IMR-90 (cell line): Measurements from ENCODE around the gene NUBP1. TPM values are rescaled to one million over a fixed set of nuclear protein-coding genes. Genes with fewer than 3 reads are reported as not detected.

Experiments
- ATAC-seq: fragments of 200-7000 bp; cut with Tn5 transposase; 2 replicates; pipeline ENCODE4 v1.9.1; 2020; ENCODE audit warnings: low read depth, mild to moderate bottlenecking, moderate library complexity
- BruUV-seq: library from RNA; stranded (reverse); fragments of 400-500 nt; replicated peaks from 2 replicates; lab custom pipeline; 2021; lab: Mats Ljungman, UMichigan
- CTCF ChIA-PET: fragments of 300-600 bp; formaldehyde crosslinking; extraction: SDS; loops from one replicate; lab custom pipeline; 2021; ENCODE audit warnings: antibody characterized with exemption; lab: Yijun Ruan, JAX
- POLR2A ChIA-PET: fragments of 300-600 bp; sonication (Branson Sonifier 250); formaldehyde crosslinking; loops from one replicate; lab custom pipeline; 2022; ENCODE audit warnings: antibody characterized with exemption; ENCODE audit not compliant: unreplicated experiment; lab: Charles Lee
- DNase-seq: peaks from one replicate; pipeline ENCODE4 v3.0.0; 2013
- H2AFZ ChIP-seq: replicated peaks from 2 replicates; pipeline ENCODE3; 2013; ENCODE audit warnings: low read length, mild to moderate bottlenecking; ENCODE audit not compliant: poor library complexity
- H2AK5ac ChIP-seq: 2 replicates; pipeline ENCODE4 v1.6.1; 2013; ENCODE audit warnings: low read depth, low read length, inconsistent platforms
- H2AK9ac ChIP-seq: replicated peaks from 2 replicates; pipeline ENCODE3; 2013; ENCODE audit warnings: mild to moderate bottlenecking, low read depth, low read length, moderate library complexity; ENCODE audit not compliant: poor library complexity
- H2BK120ac ChIP-seq: 2 replicates; pipeline ENCODE4 v1.6.1; 2013; ENCODE audit warnings: low read depth, low read length, inconsistent platforms
- H2BK15ac ChIP-seq: 3 replicates; pipeline ENCODE4 v1.6.1; 2013; ENCODE audit warnings: low read depth, low read length, inconsistent platforms
- H2BK20ac ChIP-seq: 2 replicates; pipeline ENCODE4 v1.6.1; 2013; ENCODE audit warnings: low read depth, mild to moderate bottlenecking, inconsistent platforms, low read length, moderate library complexity
- H2BK5ac ChIP-seq: 2 replicates; pipeline ENCODE4 v1.6.1; 2013; ENCODE audit warnings: mild to moderate bottlenecking, low read depth, low read length, inconsistent platforms; ENCODE audit not compliant: poor library complexity, severe bottlenecking
- H3K14ac ChIP-seq: replicated peaks from 2 replicates; pipeline ENCODE4 v1.6.1; 2013; ENCODE audit warnings: low read depth, low read length, inconsistent platforms
- H3K18ac ChIP-seq: 2 replicates; pipeline ENCODE4 v1.6.1; 2013; ENCODE audit warnings: low read depth, low read length, control low read depth
- H3K23ac ChIP-seq: 2 replicates; pipeline ENCODE4 v1.6.1; 2013; ENCODE audit warnings: low read depth, low read length, inconsistent platforms
- H3K27ac ChIP-seq: 2 replicates; pipeline ENCODE4 v1.5.1; 2013; ENCODE audit warnings: mild to moderate bottlenecking, control low read depth, low read length; ENCODE audit not compliant: insufficient read depth
- H3K27me3 ChIP-seq: 2 replicates; pipeline ENCODE4 v1.6.1; 2013; ENCODE audit warnings: low read length; ENCODE audit not compliant: control insufficient read depth, insufficient read depth
- H3K36me3 ChIP-seq: 2 replicates; pipeline ENCODE4 v1.6.1; 2013; ENCODE audit warnings: low read length, mixed read lengths; ENCODE audit not compliant: control insufficient read depth, insufficient read depth
- H3K4ac ChIP-seq: 2 replicates; pipeline ENCODE4 v1.6.1; 2013; ENCODE audit warnings: low read depth, low read length, inconsistent platforms
- H3K4me1 ChIP-seq: 2 replicates; pipeline ENCODE4 v1.6.1; 2013; ENCODE audit warnings: low read length, mixed read lengths; ENCODE audit not compliant: control insufficient read depth, insufficient read depth
- H3K4me2 ChIP-seq: 2 replicates; pipeline ENCODE4 v1.6.1; 2013; ENCODE audit warnings: low read depth, mild to moderate bottlenecking, control low read depth, low read length, moderate library complexity
- H3K4me3 ChIP-seq: 2 replicates; pipeline ENCODE4 v1.5.1; 2013; ENCODE audit warnings: low read depth, mild to moderate bottlenecking, control low read depth, low read length, moderate library complexity; ENCODE audit not compliant: insufficient read depth
- H3K56ac ChIP-seq: 2 replicates; pipeline ENCODE4 v1.6.1; 2013; ENCODE audit warnings: low read length, inconsistent platforms; ENCODE audit not compliant: insufficient read depth; ENCODE audit errors: extremely low read depth
- H3K79me1 ChIP-seq, 2 experiments: 2 replicates each; pipeline ENCODE4 v1.6.1; 2013; ENCODE audit warnings: low read length in 2 of 2, inconsistent platforms in 1 of 2, low read depth in 1 of 2
- H3K9ac ChIP-seq: 2 replicates; pipeline ENCODE4 v1.6.1; 2013; ENCODE audit warnings: low read depth, low read length, control low read depth
- H3K9me1 ChIP-seq: 2 replicates; pipeline ENCODE4 v1.6.1; 2013; ENCODE audit warnings: low read length, inconsistent platforms; ENCODE audit not compliant: insufficient read depth
- H3K9me3 ChIP-seq: 2 replicates; pipeline ENCODE4 v1.6.1; 2013; ENCODE audit warnings: low read length; ENCODE audit not compliant: control insufficient read depth, insufficient read depth
- H4K20me1 ChIP-seq: 2 replicates; pipeline ENCODE4 v1.6.1; 2013; ENCODE audit warnings: low read length, inconsistent platforms; ENCODE audit not compliant: insufficient read depth
- H4K5ac ChIP-seq: 2 replicates; pipeline ENCODE4 v1.6.1; 2013; ENCODE audit warnings: mild to moderate bottlenecking, low read depth, low read length, control low read depth
- H4K8ac ChIP-seq, 2 experiments: 2 replicates each; pipeline ENCODE4 v1.6.1; 2013; ENCODE audit warnings: low read depth in 2 of 2, low read length in 2 of 2, control low read depth in 1 of 2, inconsistent platforms in 1 of 2
- H4K91ac ChIP-seq: 2 replicates; pipeline ENCODE4 v1.6.1; 2013; ENCODE audit warnings: low read depth, low read length, inconsistent platforms; ENCODE audit not compliant: insufficient read depth
- FOS ChIP-seq: fragments of 150-350 bp; IDR thresholded peaks from 2 replicates; pipeline ENCODE4 v1.6.1; 2016; ENCODE audit warnings: low read depth, low read length
- MAFK ChIP-seq: IDR thresholded peaks from 2 replicates; pipeline ENCODE4 v1.6.1; 2012; ENCODE audit warnings: low read depth, low read length, improper control_type of control experiment
- MAZ ChIP-seq: IDR thresholded peaks from 2 replicates; pipeline ENCODE4 v1.6.1; 2012; ENCODE audit warnings: low read depth, mild to moderate bottlenecking, low read length, improper control_type of control experiment, moderate library complexity, borderline replicate concordance
- POLR2A ChIP-seq: IDR thresholded peaks from 2 replicates; pipeline ENCODE4 v1.6.1; 2012; ENCODE audit warnings: mild to moderate bottlenecking, low read depth, low read length
- SMC3 ChIP-seq: fragments of 150-350 bp; IDR thresholded peaks from 2 replicates; pipeline ENCODE4 v1.6.1; 2016; ENCODE audit warnings: low read depth, mild to moderate bottlenecking, antibody characterized with exemption, low read length, moderate library complexity
- WGBS, 2 experiments: methylation state at CpG; one replicate each; pipeline versions ENCODE4 v1.1.5 to v1.1.7; 2013; ENCODE audit warnings: missing lambda C conversion rate in 2 of 2; ENCODE audit not compliant: insufficient read length in 1 of 2; ENCODE audit errors: extremely low coverage in 2 of 2; 5-methylcytosine and 5-hydroxymethylcytosine counted together
- dilution Hi-C: fragments of 300-500 bp; cut with HindIII; formaldehyde crosslinking; loops from one replicate; pipeline ENCODE4 v1.14.3; 2018; ENCODE audit warnings: low sequenced_read_pairs; ENCODE audit not compliant: unreplicated experiment
- in situ Hi-C: fragments of 300-500 bp; cut with MboI; formaldehyde crosslinking; loops from 3 replicates; pipeline ENCODE4 v1.14.3; 2019; ENCODE audit warnings: low sequenced_read_pairs, inconsistent platforms, mixed read lengths
- intact Hi-C: fragments of 100-400 bp; cut with micrococcal nuclease; formaldehyde crosslinking; loops from 2 replicates; pipeline ENCODE4 v1.10.0; 2022
- polyA plus RNA-seq, 3 experiments: library from polyadenylated mRNA; depleted of rRNA; stranded (reverse); fragments of >200 nt; gene quantifications; 2 replicates each; pipeline ENCODE4 v1.2.3, GENCODE V29; 2012; ENCODE audit warnings: low replicate concordance in 1 of 3
- total RNA-seq: library from RNA; depleted of rRNA; stranded (reverse); fragments of >200 nt; gene quantifications from 2 replicates; pipeline ENCODE4 v1.2.3, GENCODE V29; 2012

Gene NUBP1
- total and polyA plus RNA-seq, 2 of the 4 experiments (the other 2 are of a cell fraction): 28.0 to 31.5 TPM

- H3K4me2 ChIP-seq: no peak overlapping the region
- no peak overlapping the region for H3K14ac ChIP-seq
- 63% methylated on average over 16 of the region's 16 CpGs; no CpG with 5 or more reads in 1 of the 2 experiments for WGBS, 2 experiments
- H4K5ac ChIP-seq: no peak overlapping the region
- no peaks in the 10 kb centered on the region for H3K36me3 ChIP-seq
- no peak overlapping the region for H2BK15ac ChIP-seq
- no peaks in the 10 kb centered on the region for H4K20me1 ChIP-seq
- no peak overlapping the region for H3K4ac ChIP-seq
- DNase-seq (no peak), ATAC-seq (no peak)
- no peak overlapping the region for H2AFZ ChIP-seq
- in situ Hi-C loops (no loop called here), dilution Hi-C loops (no loop called here), intact Hi-C loops (no loop called here)
- no peaks in the 10 kb centered on the region for H3K27me3 ChIP-seq
- H3K9me3 ChIP-seq: peaks cover 2% of the 10 kb centered on the region; the same call in 1 of the 2 replicates
- no peak overlapping the region for H4K91ac ChIP-seq
- H4K8ac ChIP-seq: no peak overlapping the region
- no peak overlapping the region for H3K56ac ChIP-seq
- no peak overlapping the region for H2BK5ac ChIP-seq
- H3K23ac ChIP-seq: no peak overlapping the region
- H3K4me1 ChIP-seq: no peaks in the 10 kb centered on the region
- no TSS peak for BruUV-seq
- CTCF ChIA-PET: interaction anchor here (0.9 kb wide), 1 partner anchor 9 kb away, joined by 6 read pairs; no protein-coding TSS in a partner anchor
- H2BK120ac ChIP-seq: no peak overlapping the region
- no peak overlapping the region for H2BK20ac ChIP-seq
- H3K27ac ChIP-seq: no peak overlapping the region
- H3K9me1 ChIP-seq: peaks cover 3% of the 10 kb centered on the region; the same call in 1 of the 2 replicates
- TF ChIP-seq POLR2A (no peak), MAZ (no peak), MAFK (no peak), SMC3 (no peak), FOS (no peak)
- no peak overlapping the region for H3K18ac ChIP-seq
- no peak overlapping the region for H2AK9ac ChIP-seq
- no peak overlapping the region for H2AK5ac ChIP-seq
- H3K79me1 ChIP-seq: no peaks in the 10 kb centered on the region
- H3K9ac ChIP-seq: no peak overlapping the region
- POLR2A ChIA-PET: no interaction called here
- no peak overlapping the region for H3K4me3 ChIP-seq
Measured at GRCh38 chr16:10728003-10728887, 15.4 kb upstream of the NUBP1 start.
